ENCODE results near the gene PLA2G6.

GRCh38 chr22:38073150-38074130 is 108.2 kb downstream of the PLA2G6 start:
- TF ChIP-seq CTCF (IDR thresholded peaks at IDR 0.05) (no peak), EP300 (IDR thresholded peaks at IDR 0.05) (no peak), POLR2A (IDR thresholded peaks at IDR 0.05) (no peak)

All from stomach (tissue), 4 donors.